ENCODE results near the gene GRAMD4.
A peak's percentile ranks its signal among the peaks of the same experiment; 100 is the strongest.

Gene GRAMD4

DNA sequence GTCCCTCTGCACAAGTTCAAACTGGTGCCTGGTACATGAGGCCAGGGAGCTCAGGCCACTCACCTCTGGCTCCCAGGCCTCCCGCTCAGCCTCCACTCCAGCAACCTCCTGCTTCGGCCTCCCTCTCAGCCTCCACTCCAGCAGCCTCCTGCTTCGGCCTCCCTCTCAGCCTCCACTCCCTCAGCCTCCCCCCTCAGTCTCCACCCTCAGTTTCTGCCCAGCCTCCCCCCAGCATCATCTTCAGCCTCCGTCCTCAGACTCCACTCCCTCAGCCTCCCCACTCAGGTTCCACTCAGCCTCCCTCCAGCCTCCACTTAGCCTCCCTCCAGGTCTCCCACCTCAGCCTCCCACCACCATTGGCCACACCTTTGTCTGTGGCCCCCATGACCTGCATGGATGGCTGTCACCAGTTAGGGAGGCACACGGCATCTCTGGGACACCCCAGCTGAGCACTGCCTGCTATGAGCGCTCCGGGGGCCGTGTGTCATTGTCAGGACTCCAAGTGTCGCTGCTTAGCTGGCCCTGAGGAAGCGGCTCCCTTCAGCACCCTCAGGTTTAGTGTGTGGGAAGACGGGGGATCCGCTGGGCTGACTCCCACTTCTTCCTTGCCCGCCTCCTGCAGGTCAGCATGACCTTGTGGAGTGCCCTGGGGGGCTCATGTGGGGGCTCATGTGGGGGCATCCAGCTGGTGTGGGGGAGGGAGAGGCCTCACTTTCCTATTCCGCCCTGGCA is 39.0 kb downstream of the GRAMD4 start:
- DNase-seq: no peak

- no peak for DNase-seq
Observed at GRCh38 chr22:46659791-46660186, 39.6 kb downstream of the GRAMD4 start.

DNA sequence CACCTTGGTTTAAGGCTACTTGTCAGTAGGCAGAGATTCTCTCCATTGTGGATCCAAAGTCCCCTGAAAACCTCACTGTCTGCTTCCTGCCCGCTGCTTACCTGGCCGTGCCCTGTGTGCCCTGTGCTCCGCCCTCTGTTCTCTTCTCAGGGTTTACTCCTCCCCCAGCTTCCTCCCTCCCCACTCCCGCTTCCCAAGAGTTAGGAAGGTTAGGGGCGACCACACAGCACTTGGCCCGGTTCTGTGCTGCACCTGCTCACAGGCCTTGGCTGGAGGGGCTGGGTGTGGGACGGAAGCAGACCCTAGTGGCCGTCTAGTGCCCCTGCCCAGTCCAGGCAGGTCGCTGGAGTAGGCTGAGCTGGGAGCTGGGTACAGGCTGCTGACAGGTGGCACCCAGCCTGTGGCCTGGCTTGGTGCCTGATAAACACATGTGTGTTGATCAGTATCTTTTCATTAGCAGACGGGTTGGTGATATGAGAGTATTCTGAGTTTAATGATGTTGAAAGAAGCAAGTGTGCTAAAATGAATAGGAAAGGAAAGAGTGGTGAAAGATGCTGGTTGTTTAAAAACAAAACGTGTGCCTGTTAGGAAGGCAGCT is 40.5 kb downstream of the GRAMD4 start:
- DNase-seq: peak in 1 of 2 experiments; percentile 26

DNA sequence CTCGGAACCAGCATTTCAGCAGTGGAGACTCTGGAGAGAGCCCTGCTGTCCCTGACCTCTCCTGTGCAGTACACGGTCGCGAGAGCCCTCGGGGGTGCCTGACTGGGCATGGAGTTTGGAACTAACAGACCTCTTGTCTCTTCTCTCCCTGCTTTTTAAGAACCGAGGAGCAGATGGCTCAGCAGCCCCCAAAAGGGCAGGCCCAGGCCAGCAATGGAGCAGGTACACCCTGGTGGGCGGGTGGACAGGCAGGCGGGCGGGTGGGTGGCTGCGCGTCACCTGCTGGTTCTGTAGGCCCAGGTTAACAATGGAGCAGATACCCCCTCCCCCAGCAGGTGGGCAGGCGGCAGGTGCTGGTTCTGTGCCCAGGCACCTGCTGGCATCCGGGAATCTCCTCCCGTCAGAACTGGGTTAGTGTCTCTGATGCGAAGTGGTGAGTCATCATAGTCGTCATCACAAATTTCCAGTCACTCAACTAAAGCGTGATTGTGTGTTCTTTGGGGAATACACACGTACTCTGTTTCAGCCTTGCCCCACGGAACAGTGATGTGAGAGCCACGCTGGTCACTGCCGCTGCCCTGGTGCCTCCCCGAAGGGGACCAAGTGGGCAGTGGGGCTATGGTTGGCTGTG is 41.1 kb downstream of the GRAMD4 start:
- DNase-seq: peak; percentile 44 to 61

DNA sequence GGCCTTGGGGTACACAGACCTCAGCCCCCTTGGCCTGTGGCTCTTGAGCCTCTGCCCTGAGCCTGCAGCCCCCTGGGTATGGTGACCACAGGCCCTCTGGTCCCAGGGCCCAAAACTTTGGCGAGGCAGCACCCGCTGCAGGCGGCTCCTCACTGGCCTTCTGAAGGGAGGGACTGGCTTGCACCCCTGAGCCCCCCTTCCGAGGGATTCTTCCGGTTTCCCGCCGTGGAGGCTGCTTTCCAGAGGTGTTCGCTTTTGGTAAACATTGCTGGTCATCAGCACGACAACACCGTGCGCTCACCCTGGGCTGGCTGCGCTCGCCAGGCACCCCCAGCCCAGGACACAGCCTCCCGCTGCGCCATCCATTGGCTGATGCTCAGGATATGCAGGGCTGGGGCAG is 42.0 kb downstream of the GRAMD4 start:
- no peak for DNase-seq

GRCh38 chr22:46663001-46663400 is 42.8 kb downstream of the GRAMD4 start:
- DNase-seq: no peak

DNA sequence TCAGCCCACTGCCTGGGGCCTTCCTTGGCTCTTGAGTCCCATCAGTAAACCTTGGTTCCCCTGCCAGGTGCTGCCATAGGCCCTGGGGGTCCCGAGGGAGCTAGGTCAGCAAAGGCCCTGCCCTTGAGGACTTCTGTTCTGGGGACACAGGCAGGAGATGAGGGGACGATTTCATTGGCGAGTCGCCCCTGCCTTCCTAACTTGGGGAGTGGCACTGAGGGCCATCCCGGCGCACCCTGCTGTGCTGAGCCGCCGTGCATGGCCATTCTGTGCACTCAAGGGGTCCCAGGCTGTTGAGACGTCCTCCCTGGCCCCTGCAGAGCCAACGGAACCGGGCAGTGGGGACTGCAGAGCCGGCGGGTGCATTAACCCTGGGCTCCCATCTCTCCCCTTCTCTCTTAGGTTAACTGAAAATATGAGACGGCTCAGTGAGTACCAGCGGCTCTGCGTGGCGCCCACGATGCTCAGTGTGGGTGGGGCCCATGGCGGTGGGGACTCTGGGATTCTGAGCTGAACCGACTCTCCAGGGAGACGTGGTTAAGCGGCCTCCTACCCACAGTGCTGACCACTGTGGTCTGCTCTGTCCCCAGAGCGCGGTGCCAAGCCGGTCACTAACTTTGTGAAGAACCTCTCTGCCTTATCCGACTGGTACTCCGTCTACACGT is 43.4 kb downstream of the GRAMD4 start:
- no peak for DNase-seq

DNA sequence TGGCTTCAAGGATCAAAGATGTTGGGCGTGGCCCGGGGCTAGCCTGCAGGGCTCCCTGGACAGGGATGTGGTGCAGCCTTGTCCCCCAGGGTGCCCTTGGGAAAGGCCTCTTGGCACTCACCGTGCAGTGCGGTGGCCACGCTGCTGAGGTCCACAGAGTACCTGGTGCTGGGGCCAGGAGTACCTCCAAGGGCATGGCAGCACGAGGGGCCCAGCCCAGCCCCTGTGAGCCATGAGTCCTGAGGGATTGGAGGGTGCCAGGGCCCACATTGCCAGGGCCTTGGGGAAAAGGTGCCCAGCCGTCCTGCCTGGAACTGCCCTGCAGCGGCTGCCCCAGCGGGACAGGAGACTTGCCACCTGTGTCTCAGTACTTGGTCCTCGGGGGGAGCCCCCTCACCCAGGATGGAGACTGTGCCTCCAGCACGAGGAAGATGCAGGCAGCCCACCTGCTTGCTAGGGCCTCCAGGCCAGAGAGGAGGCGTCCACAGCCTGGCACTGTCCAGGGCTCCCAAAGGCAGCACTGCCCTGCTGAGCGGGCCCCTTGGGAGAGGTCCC is 44.2 kb downstream of the GRAMD4 start:
- DNase-seq: no peak

DNA sequence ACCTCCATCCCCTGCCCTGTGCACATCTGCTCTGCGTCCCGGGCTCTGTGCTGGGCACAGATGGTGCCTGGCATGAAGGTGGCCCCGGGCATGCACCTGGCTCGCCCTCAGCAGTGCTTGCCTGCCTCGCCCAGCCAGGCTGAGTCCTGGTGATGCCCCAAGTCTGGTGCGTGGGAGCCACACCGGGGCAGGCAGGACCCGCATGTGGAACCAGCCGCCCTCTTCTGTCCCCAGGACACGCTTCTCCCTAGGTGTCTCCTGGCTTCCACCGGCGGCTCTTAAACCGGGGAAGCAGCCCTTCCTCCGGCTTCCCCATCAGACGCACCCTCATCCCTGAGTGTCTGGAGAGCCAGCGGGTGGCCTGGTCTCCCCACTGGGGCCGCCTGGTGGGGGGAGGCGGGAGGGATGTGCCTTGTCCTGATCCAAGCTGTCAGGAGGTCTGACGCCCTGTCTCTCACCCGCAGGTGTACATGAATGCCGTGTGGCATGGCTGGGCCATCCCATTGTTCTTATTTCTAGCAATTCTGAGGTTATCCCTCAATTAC is 45.0 kb downstream of the GRAMD4 start:
- no peak for DNase-seq

DNA sequence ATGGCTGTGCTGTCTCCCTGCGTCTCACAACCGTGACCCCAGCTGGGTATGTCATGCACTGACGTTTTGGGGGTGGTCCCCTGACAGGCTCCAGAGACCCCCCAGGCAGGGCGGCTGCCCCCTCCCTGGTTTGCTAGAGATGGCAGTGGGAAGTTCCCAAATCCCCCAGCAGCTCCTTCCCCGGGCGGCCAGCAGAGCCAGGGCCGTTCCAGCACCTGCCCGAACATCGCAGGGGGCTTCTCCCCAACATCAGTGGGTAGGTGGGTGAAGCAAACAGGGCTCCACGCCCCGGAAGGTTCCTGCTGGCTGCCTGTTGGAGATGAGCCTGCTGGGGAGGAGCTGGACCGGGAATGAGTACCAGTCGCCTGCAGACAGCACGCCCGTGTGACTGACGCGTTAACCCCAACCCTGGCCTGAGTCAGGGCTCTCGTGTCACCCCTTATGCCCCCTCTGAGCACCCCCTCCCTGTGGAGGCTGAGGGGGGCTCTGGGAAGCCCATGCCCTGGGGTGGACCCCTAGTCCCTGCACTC is 45.6 kb downstream of the GRAMD4 start:
- no peak for DNase-seq

DNA sequence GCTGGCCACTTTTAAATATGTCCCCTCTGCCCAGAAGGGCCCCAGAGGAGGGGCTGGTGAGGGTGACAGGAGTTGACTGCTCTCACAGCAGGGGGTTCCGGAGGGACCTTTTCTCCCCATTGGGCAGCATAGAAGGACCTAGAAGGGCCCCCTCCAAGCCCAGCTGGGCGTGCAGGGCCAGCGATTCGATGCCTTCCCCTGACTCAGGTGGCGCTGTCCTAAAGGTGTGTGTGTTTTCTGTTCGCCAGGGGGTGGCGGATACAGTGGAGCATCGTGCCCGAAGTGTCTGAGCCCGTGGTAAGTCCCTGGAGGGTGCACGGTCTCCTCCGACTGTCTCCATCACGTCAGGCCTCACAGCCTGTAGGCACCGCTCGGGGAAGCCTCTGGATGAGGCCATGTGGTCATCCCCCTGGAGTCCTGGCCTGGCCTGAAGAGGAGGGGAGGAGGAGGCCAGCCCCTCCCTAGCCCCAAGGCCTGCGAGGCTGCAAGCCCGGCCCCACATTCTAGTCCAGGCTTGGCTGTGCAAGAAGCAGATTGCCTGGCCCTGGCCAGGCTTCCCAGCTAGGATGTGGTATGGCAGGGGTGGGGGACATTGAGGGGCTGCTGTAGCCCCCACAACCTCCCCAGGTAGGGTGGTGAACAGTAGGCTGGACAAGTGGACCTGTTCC is 46.5 kb downstream of the GRAMD4 start:
- DNase-seq: no peak

DNA sequence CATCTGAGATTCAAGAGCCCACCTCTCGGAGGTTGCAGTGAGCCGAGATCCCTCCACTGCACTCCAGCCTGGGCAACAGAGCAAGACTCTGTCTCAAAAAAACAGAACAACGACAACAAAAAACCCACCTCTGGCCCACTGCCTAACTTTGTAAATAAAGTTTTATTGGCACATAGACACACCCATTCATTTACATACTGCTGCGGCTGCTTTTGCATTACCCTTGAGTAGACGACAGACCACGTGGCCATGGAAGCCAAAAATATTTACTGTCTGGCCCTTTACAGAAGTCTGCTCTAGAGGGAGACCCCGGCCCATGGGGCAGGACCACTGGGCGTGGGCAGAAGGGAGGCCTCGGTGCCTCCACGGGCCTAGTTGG is 47.0 kb downstream of the GRAMD4 start:
- DNase-seq: no peak

DNA sequence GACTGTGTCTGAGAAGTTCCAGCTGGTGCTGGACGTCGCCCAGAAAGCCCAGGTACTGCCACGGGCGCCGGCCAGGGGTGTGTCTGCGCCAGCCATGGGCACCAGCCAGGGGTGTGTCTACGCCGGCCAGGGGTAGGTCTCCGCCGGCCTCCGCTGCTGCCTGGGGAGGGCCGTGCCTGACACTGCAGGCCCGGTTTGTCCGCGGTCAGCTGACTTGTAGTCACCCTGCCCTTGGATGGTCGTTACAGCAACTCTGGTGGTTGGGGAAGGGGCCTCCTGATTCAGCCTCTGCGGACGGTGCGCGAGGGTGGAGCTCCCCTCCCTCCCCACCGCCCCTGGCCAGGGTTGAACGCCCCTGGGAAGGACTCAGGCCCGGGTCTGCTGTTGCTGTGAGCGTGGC is 47.9 kb downstream of the GRAMD4 start:
- DNase-seq: no peak

DNA sequence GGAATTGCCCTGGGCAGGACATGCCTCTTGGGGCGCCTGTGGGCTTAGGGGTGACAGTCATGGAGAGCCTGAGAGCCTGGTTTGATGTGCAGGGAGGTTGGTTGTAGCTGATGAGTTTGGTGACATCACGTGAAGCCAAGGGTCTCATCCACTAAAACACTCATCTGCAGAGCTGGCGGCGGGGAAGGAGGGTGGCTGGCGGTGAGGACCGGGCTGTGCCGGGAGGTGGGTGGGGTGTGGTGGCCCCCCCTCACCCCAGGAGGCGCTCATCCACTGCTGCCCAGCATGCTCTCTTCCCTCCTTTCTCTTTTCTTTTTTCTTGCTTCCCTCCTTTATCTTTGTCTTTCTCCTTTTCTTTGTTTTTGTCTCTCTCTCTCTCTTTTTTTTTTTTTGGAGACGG is 49.0 kb downstream of the GRAMD4 start:
- DNase-seq: no peak

GRCh38 chr22:46671824-46672432 is 51.7 kb downstream of the GRAMD4 start:
- no peak for DNase-seq

DNA sequence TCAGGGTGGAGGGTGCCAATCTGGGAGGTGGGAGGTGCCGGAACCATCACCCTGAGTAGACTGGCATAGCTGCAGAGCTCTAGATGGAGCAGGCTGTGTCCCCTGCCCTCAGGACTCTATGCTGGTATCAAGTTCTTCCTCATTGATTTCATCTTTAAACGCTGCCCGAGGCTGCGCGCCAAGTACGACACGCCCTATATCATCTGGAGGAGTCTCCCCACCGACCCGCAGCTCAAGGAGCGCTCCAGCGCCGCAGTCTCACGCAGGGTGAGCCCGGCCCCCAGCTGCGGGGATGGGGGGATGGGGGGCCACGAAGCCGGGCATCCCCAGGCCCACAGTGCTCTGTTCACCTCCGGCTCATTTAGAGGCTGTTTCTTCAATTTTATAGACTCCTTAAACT is 52.5 kb downstream of the GRAMD4 start:
- no peak for DNase-seq

DNA sequence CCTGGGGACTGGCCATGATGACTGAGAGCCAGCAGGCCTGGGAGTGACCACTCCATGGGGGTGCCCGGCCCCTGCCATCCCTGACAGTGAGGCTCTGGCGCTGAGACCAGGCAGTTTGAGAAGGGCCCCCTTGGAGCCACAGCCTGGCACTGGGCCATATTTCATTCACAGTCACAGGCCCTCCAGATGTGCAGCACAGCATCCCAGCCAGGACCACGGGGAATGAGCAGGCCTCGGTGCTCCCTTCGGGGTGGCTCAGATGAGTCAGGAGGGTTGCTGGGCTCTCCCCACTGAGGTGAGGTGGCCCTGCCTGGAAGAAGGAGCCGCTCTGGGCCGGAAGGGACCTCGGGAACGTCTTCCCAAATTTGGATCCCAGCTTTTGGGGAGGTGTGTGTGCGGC is 53.0 kb downstream of the GRAMD4 start:
- DNase-seq: peak in 1 of 2 experiments; percentile 30

DNA sequence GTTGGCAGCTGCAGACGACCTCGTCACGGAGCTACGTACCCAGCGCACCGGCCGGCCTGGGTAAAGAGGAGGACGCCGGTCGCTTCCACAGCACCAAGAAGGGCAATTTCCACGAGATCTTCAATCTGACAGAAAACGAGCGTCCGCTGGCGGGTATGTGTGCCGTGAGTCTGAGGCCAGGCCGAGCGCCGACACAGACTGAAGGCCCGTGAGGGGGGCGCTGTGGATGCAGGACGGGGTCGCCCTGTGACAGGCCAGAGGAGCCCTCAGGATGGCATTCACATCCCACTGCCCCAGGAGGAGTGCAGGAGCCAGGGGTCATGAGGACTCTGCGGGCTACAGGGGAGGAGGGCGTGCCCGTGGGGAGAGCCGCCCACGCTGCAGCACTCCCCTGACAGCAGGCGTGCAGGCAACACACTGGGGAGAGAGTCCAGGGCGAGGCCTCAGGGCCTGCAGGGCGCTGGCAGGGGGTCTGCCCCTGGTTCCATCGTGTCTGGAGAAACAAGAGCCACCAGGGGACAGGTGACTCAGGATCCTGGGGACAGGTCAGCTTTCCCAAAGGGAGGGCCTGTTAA is 53.6 kb downstream of the GRAMD4 start:
- peak in 1 of 2 experiments; percentile 42 for DNase-seq

- peak; percentile 98 for DNase-seq
Observed at GRCh38 chr22:46674367-46674781, 54.2 kb downstream of the GRAMD4 start.

DNA sequence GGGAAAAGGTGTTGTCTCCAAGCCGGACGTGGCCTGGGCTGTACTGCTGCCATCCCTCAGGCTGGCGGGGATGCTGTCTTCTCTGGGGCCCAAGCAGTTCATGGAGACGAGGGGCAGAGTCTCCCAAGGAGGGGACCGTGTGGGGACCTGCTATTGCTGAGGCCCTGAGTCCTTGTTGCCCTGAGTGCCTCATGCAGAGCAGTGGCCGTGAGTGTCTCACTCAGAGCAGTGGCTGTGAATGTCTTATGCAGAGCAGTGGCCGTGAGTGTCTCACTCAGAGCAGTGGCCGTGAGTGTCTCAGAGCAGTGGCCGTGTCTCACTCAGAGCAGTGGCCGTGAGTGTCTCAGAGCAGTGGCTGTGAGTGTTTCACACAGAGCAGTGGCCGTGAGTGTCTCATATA is 54.7 kb downstream of the GRAMD4 start:
- peak in 1 of 2 experiments; percentile 40 for DNase-seq

- DNase-seq: no peak
Observed at GRCh38 chr22:46675479-46675878, 55.3 kb downstream of the GRAMD4 start.

DNA sequence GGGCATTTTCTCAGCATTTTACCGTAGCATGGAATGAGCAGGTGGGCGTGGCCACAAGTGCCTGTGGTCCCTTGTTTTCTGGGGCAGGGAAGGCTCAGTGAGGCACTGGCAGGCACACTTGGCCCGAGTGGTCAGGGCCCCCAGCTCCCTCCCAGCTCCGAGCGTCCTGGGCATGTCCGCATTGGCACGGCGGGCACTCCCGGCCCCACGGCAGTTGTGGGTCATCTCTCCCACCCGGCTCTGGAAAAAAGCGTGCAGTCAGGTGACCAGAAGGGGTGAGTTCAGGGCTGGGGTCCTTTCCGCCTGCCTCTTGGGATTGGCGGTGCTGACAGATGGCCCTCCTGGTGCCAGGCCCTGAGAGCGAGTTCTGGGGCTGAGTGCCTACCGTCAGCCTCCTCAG is 55.8 kb downstream of the GRAMD4 start:
- no peak for DNase-seq

Measured in activated CD4-positive, alpha-beta T cell treated with anti-CD3 and anti-CD28 coated beads, Interleukin-2, amount 50 U/mL, for 48 hours (primary cell).